HCT116 (cell line): ENCODE measurements around the gene MTERF4. TPM values are rescaled to one million over a fixed set of nuclear protein-coding genes. Genes with fewer than 3 reads are reported as not detected.

Source experiments
- ATAC-seq: fragments of 200-7000 bp; cut with Tn5 transposase; 2 replicates; pipeline ENCODE4 v1.9.1; 2020; ENCODE audit warnings: mild to moderate bottlenecking, moderate library complexity
- BruUV-seq: library from RNA; stranded (reverse); fragments of 400-500 nt; replicated peaks from 2 replicates; lab custom pipeline; 2021; lab: Mats Ljungman, UMichigan
- CTCF ChIA-PET: fragments of 300-600 bp; sonication (Branson Sonifier 250); formaldehyde crosslinking; loops from one replicate; lab custom pipeline; 2021; ENCODE audit warnings: antibody characterized with exemption; lab: Charles Lee
- POLR2A ChIA-PET: fragments of 300-600, 350-600 bp; sonication (Branson Sonifier 250); formaldehyde crosslinking; loops from one replicate; lab custom pipeline; 2021; ENCODE audit warnings: antibody characterized with exemption; lab: Charles Lee
- RAD21 ChIA-PET, 2 experiments: fragments of 300-600 bp; sonication (Branson Sonifier 250); formaldehyde crosslinking; loops; one replicate each; lab custom pipeline; 2023; ENCODE audit warnings: low total read pairs in 2 of 2; ENCODE audit not compliant: uncharacterized antibody in 2 of 2, unreplicated experiment in 2 of 2, low non-redundant PET in 1 of 2; lab: Charles Lee
- DNase-seq: peaks from one replicate; pipeline ENCODE4 v3.0.0-alpha.2; 2010; ENCODE audit warnings: low read depth, low spot score
- H2AFZ ChIP-seq: fragments of 200-600 bp; shearing (Covaris generic), sonication (generic); 2 replicates; pipeline ENCODE4 v1.6.1; 2017; ENCODE audit warnings: low read depth, mixed run types, mixed read lengths, antibody characterized with exemption, low read length; ENCODE audit not compliant: poor library complexity, severe bottlenecking
- H3K27ac ChIP-seq: 2 replicates; pipeline ENCODE4 v1.5.1; 2012; ENCODE audit warnings: low read depth, low read length
- H3K27me3 ChIP-seq: fragments of 200-600 bp; sonication (generic); 2 replicates; pipeline ENCODE4 v1.6.1; 2016; ENCODE audit warnings: mixed run types, low read length, mixed read lengths; ENCODE audit not compliant: insufficient read depth
- H3K36me3 ChIP-seq, 2 experiments: fragments of 200-500 bp in 1 of 2; fragments of 200-600 bp in 1 of 2; sonication (Bioruptor generic) in 1 of 2; sonication (generic) in 1 of 2; 2 replicates each; pipeline versions ENCODE4 v1.5.1 to v1.6.1; 2014 to 2016; ENCODE audit warnings: low read length in 2 of 2, inconsistent platforms in 1 of 2, mixed read lengths in 1 of 2, mixed run types in 1 of 2; ENCODE audit not compliant: insufficient read depth in 2 of 2, control insufficient read depth in 1 of 2
- H3K4me1 ChIP-seq, 2 experiments: fragments of 200-600 bp in 1 of 2; sonication (generic) in 1 of 2; 2 replicates each; pipeline versions ENCODE4 v1.5.1 to v1.6.1; 2012 to 2017; ENCODE audit warnings: low read length in 2 of 2, inconsistent platforms in 1 of 2, mild to moderate bottlenecking in 1 of 2, mixed read lengths in 1 of 2, mixed run types in 1 of 2, moderate library complexity in 1 of 2; ENCODE audit not compliant: insufficient read depth in 2 of 2, control insufficient read depth in 1 of 2
- H3K4me2 ChIP-seq: fragments of 200-600 bp; sonication (generic); 2 replicates; pipeline ENCODE4 v1.6.1; 2017; ENCODE audit warnings: mixed run types, low read length, mixed read lengths
- H3K4me3 ChIP-seq, 2 experiments: fragments of 200-600 bp in 1 of 2; sonication (generic) in 1 of 2; replicated peaks in 1 of 2; 2 replicates each; pipeline ENCODE4 v1.5.1; 2011 to 2016; ENCODE audit warnings: low read length in 2 of 2, control low read depth in 1 of 2, low read depth in 1 of 2, mild to moderate bottlenecking in 1 of 2, mixed read lengths in 1 of 2, mixed run types in 1 of 2
- H3K79me2 ChIP-seq: fragments of 200-600 bp; sonication (generic); 2 replicates; pipeline ENCODE4 v1.6.1; 2017; ENCODE audit warnings: mild to moderate bottlenecking, mixed run types, low read length, moderate library complexity, mixed read lengths; ENCODE audit not compliant: insufficient read depth
- H3K9ac ChIP-seq: fragments of 200-600 bp; sonication (generic); 2 replicates; pipeline ENCODE4 v1.6.1; 2016; ENCODE audit warnings: low read length, mixed read lengths
- H3K9me2 ChIP-seq: fragments of 200-600 bp; sonication (generic), shearing (Covaris generic); 2 replicates; pipeline ENCODE4 v1.6.1; 2017; ENCODE audit warnings: mixed run types, mild to moderate bottlenecking, moderate library complexity; ENCODE audit not compliant: insufficient read depth
- H3K9me3 ChIP-seq, 2 experiments: fragments of 200-500 bp in 1 of 2; fragments of 200-600 bp in 1 of 2; sonication (Bioruptor generic) in 1 of 2; sonication (generic) in 1 of 2; 2 replicates each; pipeline ENCODE4 v1.6.1; 2014 to 2017; ENCODE audit warnings: low read length in 2 of 2, mixed read lengths in 2 of 2, inconsistent platforms in 1 of 2, low read depth in 1 of 2, mild to moderate bottlenecking in 1 of 2, mixed run types in 1 of 2, moderate library complexity in 1 of 2; ENCODE audit not compliant: control insufficient read depth in 1 of 2, insufficient read depth in 1 of 2
- H4K20me1 ChIP-seq: fragments of 200-600 bp; sonication (generic), shearing (Covaris generic); 2 replicates; pipeline ENCODE4 v1.6.1; 2017; ENCODE audit warnings: mixed run types, mild to moderate bottlenecking, moderate library complexity; ENCODE audit not compliant: insufficient read depth
- ATF3 ChIP-seq: IDR thresholded peaks from 2 replicates; pipeline ENCODE4 v1.6.1; 2012
- CBX3 ChIP-seq: IDR thresholded peaks from 2 replicates; pipeline ENCODE4 v1.6.1; 2012; ENCODE audit warnings: low read depth
- CEBPB ChIP-seq: IDR thresholded peaks from 2 replicates; pipeline ENCODE4 v1.6.1; 2012; ENCODE audit warnings: low read depth
- CTCF ChIP-seq, 3 experiments: fragments of 200-600 bp in 1 of 3; sonication (generic) in 1 of 3; IDR thresholded peaks in 2 of 3; conservative IDR thresholded peaks in 1 of 3; 2 replicates each; pipeline ENCODE4 v1.5.1; 2012 to 2017; ENCODE audit warnings: low read depth in 2 of 3, low read length in 2 of 3, antibody characterized with exemption in 1 of 3, borderline replicate concordance in 1 of 3, control low read depth in 1 of 3, mild to moderate bottlenecking in 1 of 3, mixed read lengths in 1 of 3, mixed run types in 1 of 3, moderate library complexity in 1 of 3; ENCODE audit not compliant: insufficient read depth in 1 of 3
- EGR1 ChIP-seq: IDR thresholded peaks from 2 replicates; pipeline ENCODE4 v1.6.1; 2012; ENCODE audit warnings: low read depth
- ELF1 ChIP-seq: IDR thresholded peaks from 2 replicates; pipeline ENCODE4 v1.6.1; 2012; ENCODE audit warnings: low read depth, borderline replicate concordance
- EZH2 ChIP-seq: fragments of 200-600 bp; sonication (generic); IDR thresholded peaks from 2 replicates; pipeline ENCODE4 v1.6.1; 2017; ENCODE audit warnings: antibody characterized with exemption, mixed run types
- FOSL1 ChIP-seq: IDR thresholded peaks from 2 replicates; pipeline ENCODE4 v1.6.1; 2012; ENCODE audit warnings: low read depth
- JUND ChIP-seq: IDR thresholded peaks from 2 replicates; pipeline ENCODE4 v1.6.1; 2012
- POLR2A ChIP-seq: IDR thresholded peaks from 2 replicates; pipeline ENCODE4 v1.7.0; 2011; ENCODE audit warnings: borderline replicate concordance; ENCODE audit not compliant: insufficient read depth, insufficient read length; ENCODE audit errors: extremely low read depth
- POLR2AphosphoS5 ChIP-seq: IDR thresholded peaks from 2 replicates; pipeline ENCODE4 v1.6.1; 2011; ENCODE audit warnings: mild to moderate bottlenecking, low read depth, low read length, moderate library complexity
- RAD21 ChIP-seq: IDR thresholded peaks from 2 replicates; pipeline ENCODE4 v1.6.1; 2012; ENCODE audit warnings: low read depth, mild to moderate bottlenecking
- SIN3A ChIP-seq: IDR thresholded peaks from 2 replicates; pipeline ENCODE4 v1.6.1; 2012; ENCODE audit warnings: low read depth
- SRF ChIP-seq: IDR thresholded peaks from 2 replicates; pipeline ENCODE4 v1.6.1; 2012; ENCODE audit warnings: low read depth
- ZFX ChIP-seq: fragments of 450-650 bp; IDR thresholded peaks from 2 replicates; pipeline ENCODE4 v1.6.1; 2017
- ZNF274 ChIP-seq: fragments of 200-500 bp; sonication (Bioruptor generic); IDR thresholded peaks from 2 replicates; pipeline ENCODE4 v1.6.1; 2014; ENCODE audit warnings: mild to moderate bottlenecking, low read depth, low read length, inconsistent platforms
- intact Hi-C: fragments of 100-400 bp; cut with micrococcal nuclease; formaldehyde crosslinking; loops from 2 replicates; pipeline ENCODE4 v1.10.0; 2022
- total RNA-seq: library from RNA; stranded (reverse); gene quantifications from one replicate; pipeline ENCODE4 v1.2.1, GENCODE V29; 2021; ENCODE audit not compliant: unreplicated experiment

Gene MTERF4
- total RNA-seq, 1 experiment from 2014 or later, result 25.5 TPM

- POLR2A ChIA-PET, result interaction anchor here (0.6 kb wide), 1 partner anchor 13 kb away, joined by 3 read pairs; no protein-coding TSS in a partner anchor
- Histone ChIP-seq H3K4me1 (peaks cover 3 to 11% of the 10 kb centered on the region in 2 experiments; a peak in 3 of 4 replicates), H4K20me1 (no peaks in the 10 kb centered on the region), H3K27ac (no peak overlapping the region), H3K27me3 (no peaks in the 10 kb centered on the region), H3K9me2 (no peaks in the 10 kb centered on the region), H3K4me3 (no peak overlapping the region), H3K79me2 (no peaks in the 10 kb centered on the region), H2AFZ (no peak overlapping the region), H3K4me2 (no peak overlapping the region), H3K36me3 (no peaks in the 10 kb centered on the region), H3K9ac (no peak overlapping the region), H3K9me3 (no peaks in the 10 kb centered on the region)
- TF ChIP-seq ELF1, result no peak
- no peak for TF ChIP-seq ATF3
- TF ChIP-seq SIN3A, result no peak
- no peak for TF ChIP-seq SRF
- no peak for TF ChIP-seq CEBPB
- TF ChIP-seq RAD21, result no peak
- TF ChIP-seq ZFX, result no peak
- intact Hi-C loops, result no loop called here
- ATAC-seq (no peak), DNase-seq (no peak)
- CTCF ChIA-PET, result no interaction called here
- BruUV-seq, result no TSS peak
- RAD21 ChIA-PET, result interaction anchor here in 1 of 2 experiments (0.6 kb wide), 1 partner anchor 960 kb away, joined by 4 read pairs; no protein-coding TSS in a partner anchor
Measured at GRCh38 chr2:241065355-241065803, 36.7 kb downstream of the MTERF4 start.

- Histone ChIP-seq H3K27ac (no peak overlapping the region), H2AFZ (no peak overlapping the region), H3K4me3 (no peak overlapping the region), H3K27me3 (no peaks in the 10 kb centered on the region), H3K4me1 (peaks cover 3 to 11% of the 10 kb centered on the region in 2 experiments; a peak in 3 of 4 replicates), H4K20me1 (no peaks in the 10 kb centered on the region), H3K79me2 (no peaks in the 10 kb centered on the region), H3K9me3 (no peaks in the 10 kb centered on the region), H3K9ac (no peak overlapping the region), H3K4me2 (no peak overlapping the region), H3K36me3 (no peaks in the 10 kb centered on the region), H3K9me2 (no peaks in the 10 kb centered on the region)
- intact Hi-C loops, result no loop called here
- DNase-seq (no peak), ATAC-seq (no peak)
- ChIA-PET RAD21 (no interaction called here), POLR2A (no interaction called here), CTCF (interaction anchor here (1.7 kb wide), 1 partner anchor 13 kb away, joined by 11 read pairs; no protein-coding TSS in a partner anchor)
- BruUV-seq, result no TSS peak
- TF ChIP-seq CEBPB, result no peak
- TF ChIP-seq CTCF (IDR thresholded peaks at IDR 0.05 in 2 of 3, conservative IDR thresholded peaks at IDR 0.05 in 1 of 3; ENCODE audit: borderline replicate concordance in 1 of 3, insufficient read depth in 1 of 3, low read depth in 2 of 3, low read length in 2 of 3), result no peak
- TF ChIP-seq CBX3, result no peak
- no peak for TF ChIP-seq POLR2A
- no peak for TF ChIP-seq POLR2AphosphoS5
- no peak for TF ChIP-seq JUND
- TF ChIP-seq ZNF274, result no peak
- TF ChIP-seq RAD21, result no peak
- no peak for TF ChIP-seq ZFX
- no peak for TF ChIP-seq EGR1
- no peak for TF ChIP-seq FOSL1
- TF ChIP-seq SRF, result no peak
- no peak for TF ChIP-seq EZH2
Measured at GRCh38 chr2:241064802-241065354, 37.2 kb downstream of the MTERF4 start.
